Lower leg skin (tissue), 4 donors: ENCODE data around the gene KIF4B. TPM values are rescaled to one million over a fixed set of nuclear protein-coding genes. Genes with fewer than 3 reads are reported as not detected.
"Not testable (repeated sequence)": the region's sequence is repeated elsewhere in the genome, so short reads cannot be mapped to it uniquely, and the experiment has no call there.

ENCODE experiments used
- DNase-seq, 2 donors: peaks; one replicate each; pipeline ENCODE4 v3.0.0-alpha.2; 2019; ENCODE audit warnings: low spot score in 2 of 2
- H3K4me3 ChIP-seq: fragments of 200-600 bp; sonication (generic); 2 replicates; pipeline ENCODE4 v1.5.1; 2017; ENCODE audit warnings: mild to moderate bottlenecking, low read depth; ENCODE audit not compliant: poor library complexity, severe bottlenecking
- CTCF ChIP-seq, 3 donors: fragments of 450-650 bp; IDR thresholded peaks; one replicate each; pipeline ENCODE4 v1.5.1; 2016; ENCODE audit warnings: antibody characterized with exemption in 3 of 3, mild to moderate bottlenecking in 3 of 3, moderate library complexity in 2 of 3
- POLR2A ChIP-seq, 2 donors: fragments of 450-650 bp; IDR thresholded peaks; one replicate each; pipeline ENCODE4 v1.6.1; 2016 to 2017; ENCODE audit warnings: antibody characterized with exemption in 2 of 2, mild to moderate bottlenecking in 1 of 2, moderate library complexity in 1 of 2
- WGBS, 2 donors: methylation state at CpG; one replicate each; pipeline ENCODE4 v1.1.5; 2018; 5-methylcytosine and 5-hydroxymethylcytosine counted together
- intact Hi-C: fragments of 100-400 bp; cut with DNase I; formaldehyde crosslinking; loops from one replicate; pipeline ENCODE4 v1.15.0; 2023; ENCODE audit warnings: low total_unique reads
- total RNA-seq, 4 donors: library from RNA; depleted of rRNA; stranded (reverse); fragments of >200 nt; gene quantifications; one replicate each; pipeline ENCODE4 v1.1.0, GENCODE V29; 2016

The KIF4B gene
- total RNA-seq, 4 donors from 2014 or later, result not detected

DNA sequence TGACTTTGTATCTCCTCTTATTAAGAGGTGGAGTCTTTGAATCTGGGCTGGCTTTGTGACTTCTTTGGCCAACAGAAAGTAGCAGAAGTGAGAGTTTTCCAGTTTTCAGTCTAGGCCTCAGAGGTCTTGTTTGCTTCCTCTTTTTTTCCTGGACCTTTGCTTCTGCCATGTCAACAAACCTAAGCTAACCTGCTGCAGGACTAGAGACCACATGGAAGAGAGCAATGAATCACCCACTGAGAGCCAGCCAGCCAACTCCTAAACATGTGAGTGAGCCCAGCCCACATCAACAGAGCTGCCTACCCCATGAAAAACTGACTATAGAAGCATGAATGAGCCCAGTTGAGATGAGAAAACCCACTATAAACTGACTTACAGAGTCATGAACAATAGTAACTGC, 42.8 kb upstream of the KIF4B start:
- no peak for DNase-seq
- TF ChIP-seq CTCF (IDR thresholded peaks at IDR 0.05) (no peak), POLR2A (IDR thresholded peaks at IDR 0.05) (no peak)

GRCh38 chr5:154971501-154971900, 42.1 kb upstream of the KIF4B start:
- no peak for DNase-seq
- no peak overlapping the region for H3K4me3 ChIP-seq
- intact Hi-C loops, result no loop called here
- TF ChIP-seq CTCF (IDR thresholded peaks at IDR 0.05), result no peak
- no peak for TF ChIP-seq POLR2A (IDR thresholded peaks at IDR 0.05)
- 82 to 86% methylated on average over 2 of the region's 2 CpGs for WGBS, 2 donors

More for the DNA sequence above, 42.8 kb upstream of the KIF4B start:
- H3K4me3 ChIP-seq, result no peak overlapping the region
- intact Hi-C loops, result no loop called here

DNA sequence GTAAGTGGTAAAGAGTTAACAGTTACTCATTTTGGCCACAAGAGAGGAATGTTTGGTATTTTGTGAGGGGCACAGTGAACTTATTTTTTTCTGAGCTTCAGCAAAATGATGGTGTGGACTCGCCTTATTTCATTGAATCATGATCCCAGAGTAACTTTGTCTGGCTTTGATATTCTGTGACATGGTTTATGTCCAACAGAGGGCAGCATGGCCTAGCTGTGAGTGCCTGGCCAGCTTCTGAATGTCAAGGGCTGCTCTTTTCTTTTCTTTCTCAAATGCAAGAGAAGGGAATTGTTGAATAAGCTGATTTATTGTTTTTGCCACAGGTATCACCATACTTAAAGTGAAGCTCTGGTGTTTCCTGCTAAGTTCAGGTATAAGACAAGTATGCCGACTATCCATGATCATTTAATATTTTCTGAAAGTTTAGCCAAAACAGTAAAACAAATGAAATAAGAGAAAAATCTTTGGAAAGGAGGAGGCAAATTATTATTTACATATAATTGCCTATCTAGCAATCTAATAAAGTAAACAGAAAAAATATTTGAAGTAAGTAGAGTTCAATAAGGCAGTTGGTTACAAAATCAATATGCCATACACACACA, 41.0 kb upstream of the KIF4B start:
- WGBS, 2 donors, result 79% methylated on average over 2 of the region's 2 CpGs

GRCh38 chr5:154976082-154976481, 37.5 kb upstream of the KIF4B start:
- intact Hi-C loops, H3K4me3 ChIP-seq, DNase-seq: not testable (repeated sequence)
- WGBS, 2 donors, result 94 to 96% methylated on average over 9 of the region's 9 CpGs

More for the DNA sequence above, 41.0 kb upstream of the KIF4B start:
- no peak overlapping the region for H3K4me3 ChIP-seq
- intact Hi-C loops, result no loop called here
- no peak for TF ChIP-seq POLR2A (IDR thresholded peaks at IDR 0.05)
- TF ChIP-seq CTCF (IDR thresholded peaks at IDR 0.05), result no peak
- DNase-seq, result no peak

GRCh38 chr5:154977409-154977808, 36.1 kb upstream of the KIF4B start:
- TF ChIP-seq CTCF (IDR thresholded peaks at IDR 0.05) (no peak), POLR2A (IDR thresholded peaks at IDR 0.05) (no peak)
- no peak overlapping the region for H3K4me3 ChIP-seq
- 70 to 78% methylated on average over 1 of the region's 1 CpG for WGBS, 2 donors
- intact Hi-C loops, result no loop called here
- DNase-seq, result no peak

DNA sequence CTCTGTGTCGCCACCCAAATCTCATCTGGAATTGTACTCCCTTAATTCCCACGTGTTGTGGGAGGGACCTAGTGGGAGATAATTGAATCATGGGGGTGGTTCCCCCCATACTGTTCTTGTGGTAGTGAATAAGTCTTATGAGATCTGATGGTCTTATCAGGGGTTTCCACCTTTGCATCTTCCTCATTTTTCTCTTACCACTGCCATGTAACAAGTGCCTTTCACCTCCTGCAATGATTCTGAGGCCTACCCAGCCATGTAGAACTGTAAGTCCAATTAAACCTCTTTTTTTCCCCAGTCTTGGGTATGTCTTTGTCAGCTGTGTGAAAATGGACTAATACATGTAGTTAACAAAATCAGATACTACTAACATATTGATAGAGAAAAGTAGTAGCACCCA, 35.3 kb upstream of the KIF4B start:
- intact Hi-C loops, DNase-seq, H3K4me3 ChIP-seq: not testable (repeated sequence)
- 91 to 94% methylated on average over 2 of the region's 2 CpGs for WGBS, 2 donors

GRCh38 chr5:154984946-154985516, 28.5 kb upstream of the KIF4B start:
- intact Hi-C loops, result no loop called here
- 46 to 55% methylated on average over 8 of the region's 8 CpGs for WGBS, 2 donors
- H3K4me3 ChIP-seq, result no peak overlapping the region
- TF ChIP-seq POLR2A (IDR thresholded peaks at IDR 0.05) (no peak), CTCF (IDR thresholded peaks at IDR 0.05) (no peak)
- DNase-seq, result no peak
